Testis (tissue), 3 donors: ENCODE data around the gene CCDC201. TPM values are rescaled to one million over a fixed set of nuclear protein-coding genes. Genes with fewer than 3 reads are reported as not detected.
"Not testable (repeated sequence)": the region's sequence is repeated elsewhere in the genome, so short reads cannot be mapped to it uniquely, and the experiment has no call there.

Experiments used
- DNase-seq: peaks from one replicate; pipeline ENCODE4 v3.0.0-alpha.2; 2019
- H3K27ac ChIP-seq, 2 donors: fragments of 200-600 bp; sonication (generic); one replicate each; pipeline ENCODE4 v1.5.1; 2019
- H3K27me3 ChIP-seq: fragments of 200-600 bp; sonication (generic); one replicate; pipeline ENCODE4 v1.5.1; 2019
- H3K36me3 ChIP-seq: fragments of 200-600 bp; sonication (generic); one replicate; pipeline ENCODE4 v1.5.1; 2017; ENCODE audit warnings: low read depth; ENCODE audit errors: missing control alignments
- H3K4me1 ChIP-seq: fragments of 200-600 bp; sonication (generic); one replicate; pipeline ENCODE4 v1.5.1; 2019
- H3K4me3 ChIP-seq, 2 donors: fragments of 200-600 bp; sonication (generic); one replicate each; pipeline ENCODE4 v1.5.1; 2017 to 2019
- H3K9me3 ChIP-seq: fragments of 200-600 bp; sonication (generic); one replicate; pipeline ENCODE4 v1.5.1; 2017
- POLR2A ChIP-seq: fragments of 450-650 bp; IDR thresholded peaks from one replicate; pipeline ENCODE4 v1.6.1; 2017; ENCODE audit warnings: antibody characterized with exemption, mild to moderate bottlenecking, moderate library complexity
- WGBS, 2 donors: methylation state at CpG; one replicate each; pipeline ENCODE4 v1.1.5; 2018; 5-methylcytosine and 5-hydroxymethylcytosine counted together
- intact Hi-C: fragments of 100-400 bp; cut with DNase I; formaldehyde crosslinking; loops from one replicate; pipeline ENCODE4 v1.15.1; 2023; ENCODE audit warnings: low total_unique reads
- polyA plus RNA-seq: library from polyadenylated mRNA; stranded (reverse); fragments of 350-450 nt; fragmentation: Illumina TruSeq; extraction: RNeasy Lipid Tissue Mini Kit (QIAGEN cat#74804); gene quantifications from one replicate; pipeline ENCODE4 v1.2.3, GENCODE V29; 2014; ENCODE audit warnings: low read depth, low replicate concordance; ENCODE audit not compliant: insufficient read depth
- small RNA-seq, 2 donors: library from RNA; depleted of rRNA; stranded (forward); fragments of <200 nt; gene quantifications; one replicate each; pipeline ENCODE3, GENCODE V24; 2016
- total RNA-seq, 2 donors: library from RNA; depleted of rRNA; stranded (reverse); fragments of >200 nt; gene quantifications; one replicate each; pipeline ENCODE4 v1.2.3, GENCODE V29; 2016
- TF ChIP-seq, protein P1 (sequence below), 3 experiments: fragments of 450-650 bp in 2 of 3; fragments of 200-600 bp in 1 of 3; sonication (generic) in 1 of 3; IDR thresholded peaks; one replicate each; pipeline ENCODE4 v1.5.1; 2016 to 2019; ENCODE audit warnings: antibody characterized with exemption in 3 of 3, mild to moderate bottlenecking in 2 of 3, moderate library complexity in 1 of 3

Gene CCDC201
- total and polyA plus RNA-seq, 3 donors from 2014 or later = 0.12 TPM; not detected in 2

GRCh38 chr7:45812946-45813345, 59.9 kb downstream of the CCDC201 start:
- no peak overlapping the region for H3K4me3 ChIP-seq
- H3K4me1 ChIP-seq = no peaks in the 10 kb centered on the region
- H3K27me3 ChIP-seq = no peaks in the 10 kb centered on the region
- intact Hi-C loops = no loop called here
- H3K9me3 ChIP-seq = no peaks in the 10 kb centered on the region
- H3K36me3 ChIP-seq = no peaks in the 10 kb centered on the region
- WGBS, 2 donors = 90 to 96% methylated on average over 16 to 23 of the region's 24 CpGs
- TF ChIP-seq, protein P1, sequence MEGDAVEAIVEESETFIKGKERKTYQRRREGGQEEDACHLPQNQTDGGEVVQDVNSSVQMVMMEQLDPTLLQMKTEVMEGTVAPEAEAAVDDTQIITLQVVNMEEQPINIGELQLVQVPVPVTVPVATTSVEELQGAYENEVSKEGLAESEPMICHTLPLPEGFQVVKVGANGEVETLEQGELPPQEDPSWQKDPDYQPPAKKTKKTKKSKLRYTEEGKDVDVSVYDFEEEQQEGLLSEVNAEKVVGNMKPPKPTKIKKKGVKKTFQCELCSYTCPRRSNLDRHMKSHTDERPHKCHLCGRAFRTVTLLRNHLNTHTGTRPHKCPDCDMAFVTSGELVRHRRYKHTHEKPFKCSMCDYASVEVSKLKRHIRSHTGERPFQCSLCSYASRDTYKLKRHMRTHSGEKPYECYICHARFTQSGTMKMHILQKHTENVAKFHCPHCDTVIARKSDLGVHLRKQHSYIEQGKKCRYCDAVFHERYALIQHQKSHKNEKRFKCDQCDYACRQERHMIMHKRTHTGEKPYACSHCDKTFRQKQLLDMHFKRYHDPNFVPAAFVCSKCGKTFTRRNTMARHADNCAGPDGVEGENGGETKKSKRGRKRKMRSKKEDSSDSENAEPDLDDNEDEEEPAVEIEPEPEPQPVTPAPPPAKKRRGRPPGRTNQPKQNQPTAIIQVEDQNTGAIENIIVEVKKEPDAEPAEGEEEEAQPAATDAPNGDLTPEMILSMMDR (IDR thresholded peaks at IDR 0.05) = no peak
- no peak for TF ChIP-seq POLR2A
- no peak overlapping the region for H3K27ac ChIP-seq
- DNase-seq = no peak

DNA sequence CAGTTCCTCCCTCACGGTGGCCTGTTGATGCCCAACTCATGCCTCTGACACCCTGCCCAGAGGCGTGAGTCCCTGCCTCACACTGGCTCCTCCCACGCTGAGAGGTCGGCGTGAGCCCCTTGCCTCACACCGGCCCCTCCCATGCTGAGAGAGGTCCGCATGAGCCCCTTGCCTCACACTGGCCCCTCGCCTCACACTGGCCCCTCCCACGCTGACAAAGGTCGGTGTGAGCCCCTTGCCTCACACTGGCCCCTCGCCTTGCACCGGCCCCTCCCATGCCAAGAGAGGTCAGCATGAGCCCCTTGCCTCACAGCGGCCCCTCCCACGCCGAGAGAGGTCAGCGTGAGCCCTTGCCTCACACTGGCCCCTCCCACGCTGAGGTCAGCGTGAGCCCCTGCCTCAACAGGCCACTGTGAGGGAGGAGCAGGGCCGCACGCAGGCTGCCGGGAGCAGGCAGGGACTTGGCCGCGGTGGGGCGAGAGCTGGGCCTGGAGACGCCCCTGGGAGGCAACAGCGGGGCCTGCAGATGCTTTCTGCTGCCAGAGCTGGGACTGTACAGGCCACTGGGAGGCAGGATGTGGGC, 61.1 kb downstream of the CCDC201 start:
- H3K36me3 ChIP-seq, DNase-seq, H3K27me3 ChIP-seq, intact Hi-C loops, H3K4me1 ChIP-seq, H3K9me3 ChIP-seq, H3K27ac ChIP-seq, H3K4me3 ChIP-seq: not testable (repeated sequence)
- WGBS, 2 donors = 83 to 92% methylated on average over 23 to 26 of the region's 26 CpGs

DNA sequence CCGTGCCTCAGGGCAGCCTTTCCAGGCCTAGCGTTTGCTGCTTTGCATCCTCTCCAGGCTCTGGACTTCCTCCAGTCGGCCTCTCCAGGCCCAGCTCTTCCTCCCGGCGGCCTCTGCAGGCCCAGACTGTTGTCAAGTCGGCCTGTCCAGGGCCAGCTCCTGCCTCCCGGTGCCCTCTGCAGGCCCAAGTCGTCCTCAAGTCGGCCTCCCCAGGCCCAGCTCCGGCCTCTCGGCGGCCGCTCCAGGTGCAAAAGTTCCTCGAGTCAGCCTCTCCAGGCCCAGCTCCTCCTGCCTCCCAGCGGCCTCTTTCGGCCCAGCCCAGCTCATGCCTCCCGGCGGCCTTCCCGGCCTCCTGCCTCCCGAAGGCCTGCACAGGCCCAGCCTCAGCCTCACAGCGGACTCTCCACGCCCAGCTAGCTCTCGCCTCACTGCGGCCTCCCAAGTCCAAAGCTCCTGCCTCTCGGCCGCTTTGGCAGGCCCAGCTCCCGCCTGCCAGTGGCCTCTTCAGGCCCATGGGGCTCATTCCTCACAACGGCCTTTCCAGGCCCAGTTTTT, 62.4 kb downstream of the CCDC201 start:
- H3K9me3 ChIP-seq, H3K4me3 ChIP-seq, H3K27me3 ChIP-seq, H3K36me3 ChIP-seq, intact Hi-C loops, H3K27ac ChIP-seq, DNase-seq, H3K4me1 ChIP-seq: not testable (repeated sequence)
- 89 to 94% methylated on average over 7 to 26 of the region's 28 CpGs for WGBS, 2 donors

Small RNA genes lying within 50 kb of the gene (small RNA-seq; reads per million reads assigned to genes)
- gene RNU6-326P = 0 reads per million in 2 donors

Other genes starting within 250 kb of the CCDC201 start
- gene IGFBP1, start 15.4 kb upstream of the CCDC201 start, total RNA-seq = under 1 TPM in 1 of 2 donors, not detected in 1; 0.50 TPM
- gene IGFBP1, start 15.4 kb upstream of the CCDC201 start, polyA plus RNA-seq = 0.33 TPM
- gene IGFBP3, start 48.2 kb upstream of the CCDC201 start, total RNA-seq = 10 to 100 TPM; 20.4 to 79.8 TPM
- gene IGFBP3, start 48.2 kb upstream of the CCDC201 start, polyA plus RNA-seq = 33.1 TPM